Fibroblast of mammary gland (primary cell): ENCODE measurements around the gene ATXN1.
A peak's percentile ranks its signal among the peaks of the same experiment; 100 is the strongest.

ENCODE experiments used
- DNase-seq: peaks from one replicate; pipeline ENCODE4 v3.0.0-alpha.2; 2010; ENCODE audit warnings: low read depth
- H3K4me3 ChIP-seq: 2 replicates; pipeline ENCODE4 v1.5.1; 2011; ENCODE audit warnings: low read depth, mild to moderate bottlenecking, low read length, moderate library complexity; ENCODE audit not compliant: control insufficient read depth
- TF ChIP-seq, protein P1 (sequence below): conservative IDR thresholded peaks from 2 replicates; pipeline ENCODE4 v1.5.1; 2011; ENCODE audit warnings: low read depth, low read length, inconsistent platforms; ENCODE audit not compliant: control insufficient read depth, insufficient read depth

ATXN1 gene

DNA sequence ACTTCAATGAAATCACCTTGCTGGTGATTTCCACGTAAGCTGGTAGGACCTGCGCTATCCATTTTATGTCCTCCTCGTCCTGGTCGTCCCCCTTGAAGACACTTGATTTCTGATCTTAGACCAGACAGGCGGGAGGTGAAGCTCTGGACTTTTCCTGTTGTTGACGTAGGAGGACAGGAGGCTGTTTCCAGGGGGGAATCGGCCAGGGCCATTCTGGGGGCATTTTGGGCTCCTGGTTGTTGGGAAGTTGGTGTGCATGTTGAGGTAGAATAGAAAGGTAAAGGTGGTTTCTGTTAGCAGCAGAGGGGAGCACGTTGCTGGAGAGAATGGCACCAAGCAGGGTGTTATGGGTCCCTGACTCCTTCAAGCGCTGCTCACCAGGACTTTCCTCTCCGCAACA lies 466.9 kb downstream of the ATXN1 start:
- DNase-seq: no peak
- TF ChIP-seq, protein P1, sequence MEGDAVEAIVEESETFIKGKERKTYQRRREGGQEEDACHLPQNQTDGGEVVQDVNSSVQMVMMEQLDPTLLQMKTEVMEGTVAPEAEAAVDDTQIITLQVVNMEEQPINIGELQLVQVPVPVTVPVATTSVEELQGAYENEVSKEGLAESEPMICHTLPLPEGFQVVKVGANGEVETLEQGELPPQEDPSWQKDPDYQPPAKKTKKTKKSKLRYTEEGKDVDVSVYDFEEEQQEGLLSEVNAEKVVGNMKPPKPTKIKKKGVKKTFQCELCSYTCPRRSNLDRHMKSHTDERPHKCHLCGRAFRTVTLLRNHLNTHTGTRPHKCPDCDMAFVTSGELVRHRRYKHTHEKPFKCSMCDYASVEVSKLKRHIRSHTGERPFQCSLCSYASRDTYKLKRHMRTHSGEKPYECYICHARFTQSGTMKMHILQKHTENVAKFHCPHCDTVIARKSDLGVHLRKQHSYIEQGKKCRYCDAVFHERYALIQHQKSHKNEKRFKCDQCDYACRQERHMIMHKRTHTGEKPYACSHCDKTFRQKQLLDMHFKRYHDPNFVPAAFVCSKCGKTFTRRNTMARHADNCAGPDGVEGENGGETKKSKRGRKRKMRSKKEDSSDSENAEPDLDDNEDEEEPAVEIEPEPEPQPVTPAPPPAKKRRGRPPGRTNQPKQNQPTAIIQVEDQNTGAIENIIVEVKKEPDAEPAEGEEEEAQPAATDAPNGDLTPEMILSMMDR: no peak
- no peak overlapping the region for H3K4me3 ChIP-seq

DNA sequence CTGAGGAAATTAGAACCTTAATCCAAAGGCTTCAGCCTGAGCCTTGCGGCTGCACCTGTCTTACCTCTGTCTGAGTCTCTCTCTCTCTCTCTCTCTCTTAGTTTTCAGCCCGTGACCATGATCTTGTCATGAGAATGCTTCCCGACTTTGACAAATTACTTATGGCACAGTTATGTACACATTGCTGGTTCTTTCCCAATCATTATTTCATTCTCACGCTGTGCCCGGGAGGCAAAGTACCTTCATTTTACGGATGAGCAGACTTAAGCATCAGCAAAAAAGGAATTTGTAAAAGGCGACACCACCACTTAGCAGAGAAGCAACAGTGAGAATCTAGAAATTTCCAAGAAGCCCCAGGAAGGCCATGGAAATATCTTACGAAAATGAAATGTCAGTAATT lies 468.3 kb downstream of the ATXN1 start:
- no peak for DNase-seq
- TF ChIP-seq, protein P1: no peak

DNA sequence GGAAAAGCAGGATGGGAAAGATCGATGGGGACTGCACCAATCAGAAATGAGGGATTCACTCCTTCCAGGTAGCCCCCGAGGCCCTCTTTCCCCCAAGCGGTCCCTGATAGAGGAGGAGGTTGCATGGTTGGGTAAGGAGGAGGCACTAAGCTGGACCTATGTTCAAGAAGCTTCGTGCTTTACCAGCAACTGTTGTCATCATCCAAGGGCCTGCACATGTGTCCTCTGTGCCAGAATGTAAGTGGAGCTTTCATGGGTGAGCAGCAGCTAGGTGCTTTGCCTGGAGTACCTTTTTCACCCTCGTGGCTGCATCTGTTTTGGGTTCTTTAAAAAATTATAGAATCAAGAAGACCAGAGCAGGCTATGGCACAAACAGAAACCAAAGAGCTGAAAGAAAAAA lies 468.8 kb downstream of the ATXN1 start:
- DNase-seq: no peak
- H3K4me3 ChIP-seq: no peak overlapping the region
- TF ChIP-seq, protein P1: no peak

More for the DNA sequence above, 468.3 kb downstream of the ATXN1 start:
- H3K4me3 ChIP-seq: no peak overlapping the region

DNA sequence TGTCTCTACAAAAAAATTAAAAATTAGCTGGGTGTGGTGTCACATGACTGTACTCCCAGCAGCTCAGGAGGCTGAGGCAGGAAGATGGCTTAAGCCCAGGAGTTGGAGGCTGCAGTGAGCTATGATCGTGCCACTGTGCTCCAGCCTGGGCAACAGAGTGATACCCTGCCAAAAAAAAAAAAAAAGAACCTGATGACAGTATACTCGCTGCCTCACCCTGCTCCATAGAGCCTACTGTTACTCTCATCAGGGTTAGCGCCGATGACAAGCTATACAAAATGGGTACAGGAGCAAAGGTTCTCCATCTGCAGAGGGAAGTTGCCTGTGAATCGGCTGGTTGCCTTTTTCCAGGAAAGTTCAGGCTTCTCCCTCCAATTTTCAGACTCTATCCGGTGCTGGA lies 469.5 kb downstream of the ATXN1 start:
- TF ChIP-seq, protein P1: no peak
- DNase-seq: no peak
- H3K4me3 ChIP-seq: no peak overlapping the region

DNA sequence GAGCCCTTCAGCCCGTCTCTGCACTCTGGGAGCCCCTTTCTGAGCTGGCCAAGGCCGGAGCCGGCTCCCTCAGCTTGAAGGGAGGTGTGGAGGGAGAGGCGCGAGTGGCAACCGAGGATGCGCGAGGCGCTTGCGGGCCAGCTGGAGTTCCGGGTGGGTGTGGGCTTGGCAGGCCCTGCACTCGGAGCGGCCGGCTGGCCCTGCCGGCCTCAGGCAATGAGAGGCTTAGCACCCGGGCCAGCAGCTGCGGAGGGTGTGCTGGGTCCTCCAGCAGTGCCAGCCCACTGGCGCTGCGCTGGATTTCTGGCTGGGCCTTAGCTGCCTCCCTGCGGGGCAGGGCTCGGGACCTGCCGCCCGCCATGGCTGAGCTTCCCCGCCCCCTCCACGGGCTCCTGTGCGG lies 473.1 kb downstream of the ATXN1 start:
- TF ChIP-seq, protein P1: no peak
- no peak for DNase-seq
- H3K4me3 ChIP-seq: no peak overlapping the region

DNA sequence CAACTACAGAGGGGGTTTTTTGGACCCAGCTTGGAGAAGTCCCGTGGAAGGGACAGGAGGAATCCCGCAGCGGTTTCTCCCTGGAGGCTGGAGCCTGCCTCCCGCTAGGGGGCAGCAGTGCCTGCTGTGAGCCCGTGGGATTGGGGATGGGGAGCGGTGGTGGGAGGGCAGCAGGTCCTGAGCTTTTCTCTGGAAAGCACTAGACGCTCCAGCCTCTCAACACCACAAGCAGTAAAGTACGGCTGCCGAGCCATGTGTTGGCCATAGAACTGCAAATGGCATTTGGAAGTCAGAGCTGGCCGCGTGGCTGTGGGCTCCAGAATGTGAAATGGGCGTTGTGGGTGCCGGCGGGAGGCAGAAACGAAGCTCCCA lies 475.1 kb downstream of the ATXN1 start:
- DNase-seq: peak; percentile 36
- no peak overlapping the region for H3K4me3 ChIP-seq
- TF ChIP-seq, protein P1: peak; percentile 90

DNA sequence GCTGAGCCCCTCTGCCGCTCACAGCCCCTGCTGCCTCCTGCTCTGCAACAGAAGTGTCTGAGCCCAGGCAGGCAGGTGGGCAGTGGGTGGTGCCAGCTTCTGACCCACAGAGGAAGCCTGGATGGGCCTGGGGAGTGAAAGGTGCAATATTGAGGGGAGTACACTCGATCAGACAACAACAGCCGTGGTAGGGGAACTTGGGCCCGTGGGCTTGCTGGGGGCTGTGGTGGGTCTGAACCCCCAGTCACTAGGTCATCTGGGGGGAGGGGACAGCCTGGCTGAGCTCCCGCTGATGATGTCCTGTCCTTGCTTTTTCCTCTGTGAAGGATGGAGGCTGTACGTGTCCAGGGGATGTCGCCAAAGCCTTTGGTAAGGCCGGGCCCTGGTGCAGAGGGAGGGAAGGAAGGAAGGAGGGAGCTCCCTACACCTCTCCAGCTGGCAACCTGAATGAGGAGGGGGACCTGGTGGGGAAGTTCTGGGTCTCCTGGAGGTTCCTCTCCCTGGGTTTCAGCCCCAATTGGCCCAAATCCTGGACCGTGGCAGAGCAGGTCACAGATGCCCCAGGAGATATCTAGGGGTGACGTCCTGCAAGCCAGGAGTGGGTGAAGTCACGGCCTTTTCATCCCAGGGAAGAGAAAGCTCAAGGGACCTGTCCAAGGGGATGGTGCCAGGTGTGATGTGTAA lies 475.7 kb downstream of the ATXN1 start:
- no peak for DNase-seq
- TF ChIP-seq, protein P1: no peak
- no peak overlapping the region for H3K4me3 ChIP-seq
